Measurements from ENCODE around the gene MAP1LC3B2. TPM values are rescaled to one million over a fixed set of nuclear protein-coding genes. Genes with fewer than 3 reads are reported as not detected.

MAP1LC3B2 gene
- total RNA-seq, 1 donor from 2014 or later, result 0.86 TPM

DNA sequence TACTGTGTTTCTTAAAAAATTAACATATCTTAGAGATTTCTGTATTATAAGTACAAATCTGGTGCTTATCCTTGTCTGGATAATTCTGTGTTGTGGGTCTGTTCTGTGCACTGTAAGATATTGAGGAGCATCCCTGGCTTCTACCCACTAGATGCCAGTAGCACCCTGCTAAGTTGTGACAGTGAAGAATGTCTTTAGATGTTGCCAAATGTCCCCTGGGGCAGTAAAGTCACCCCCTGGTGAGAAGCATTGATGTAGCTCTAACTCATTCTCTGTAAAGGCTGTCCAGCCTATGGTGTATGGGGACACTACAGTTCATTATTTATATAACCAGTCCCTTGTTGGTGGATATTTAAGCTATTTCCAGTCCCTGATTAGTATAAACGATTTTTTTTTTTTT lies 31.4 kb downstream of the MAP1LC3B2 start:
- no peak overlapping the region for H3K4me3 Mint-ChIP-seq (ENCODE audit: low read depth)
- H3K36me3 Mint-ChIP-seq (ENCODE audit: insufficient read depth), result no peaks in the 10 kb centered on the region

DNA sequence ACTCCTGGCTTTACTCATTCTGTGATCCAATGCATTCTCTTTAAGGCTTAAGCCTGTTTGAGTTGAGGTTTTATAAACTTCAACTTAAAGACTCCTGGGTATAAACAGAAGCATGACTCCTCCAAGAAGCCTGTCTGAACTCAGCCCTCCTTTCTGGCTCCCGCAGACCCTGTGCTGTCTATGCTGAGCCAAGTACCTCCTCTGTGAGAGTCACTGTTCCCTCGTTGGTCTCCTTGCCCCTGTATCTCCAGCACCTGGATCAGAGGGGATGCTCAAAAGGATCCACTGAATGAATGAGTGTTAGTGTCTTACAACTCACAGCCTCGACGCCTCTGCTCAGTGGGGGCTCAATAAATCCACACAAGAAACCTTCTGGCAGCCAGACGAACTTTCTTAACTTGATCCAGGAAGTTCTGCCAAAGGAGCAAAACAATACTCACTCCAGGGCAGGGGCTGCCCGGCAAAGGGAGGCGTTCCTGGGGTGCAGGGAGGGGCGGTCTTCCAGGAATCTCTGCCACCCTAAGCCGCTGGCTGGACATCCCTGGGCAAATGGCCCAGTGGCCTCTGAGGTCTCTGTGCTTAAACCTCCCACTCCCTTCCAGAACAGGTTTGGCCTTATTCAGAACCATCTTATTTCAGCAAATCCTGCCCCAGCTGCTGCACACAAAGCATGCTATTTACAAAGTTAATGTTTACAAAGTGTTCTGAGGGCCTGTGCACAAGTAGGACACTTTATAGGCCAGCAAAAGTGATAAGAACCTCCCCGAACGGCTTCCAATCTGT lies 32.9 kb downstream of the MAP1LC3B2 start:
- no peak for TF ChIP-seq CTCF (IDR thresholded peaks at IDR 0.05; ENCODE audit: unreplicated experiment)
- Mint-ChIP-seq H3K27ac (peak overlapping the region; percentile 26), H3K4me3 (ENCODE audit: low read depth) (no peak overlapping the region), H3K36me3 (ENCODE audit: insufficient read depth) (no peaks in the 10 kb centered on the region), H3K9me3 (ENCODE audit: low read depth) (no peaks in the 10 kb centered on the region), H3K4me1 (ENCODE audit: low read depth) (peaks cover 17% of the 10 kb centered on the region), H3K27me3 (no peaks in the 10 kb centered on the region)
- no peak for DNase-seq (ENCODE audit: low spot score, unreplicated experiment)

More for the DNA sequence above, 31.4 kb downstream of the MAP1LC3B2 start:
- Mint-ChIP-seq H3K27me3 (no peaks in the 10 kb centered on the region), H3K9me3 (ENCODE audit: low read depth) (no peaks in the 10 kb centered on the region), H3K27ac (no peak overlapping the region), H3K4me1 (ENCODE audit: low read depth) (peaks cover 17% of the 10 kb centered on the region)
- no peak for DNase-seq (ENCODE audit: low spot score, unreplicated experiment)
- no peak for TF ChIP-seq CTCF (IDR thresholded peaks at IDR 0.05; ENCODE audit: unreplicated experiment)

GRCh38 chr12:116592731-116593130 lies 33.5 kb downstream of the MAP1LC3B2 start:
- H3K4me3 Mint-ChIP-seq (ENCODE audit: low read depth), result no peak overlapping the region
- DNase-seq (ENCODE audit: low spot score, unreplicated experiment), result no peak
- H3K27ac Mint-ChIP-seq, result peak overlapping the region; percentile 26
- H3K9me3 Mint-ChIP-seq (ENCODE audit: low read depth), result no peaks in the 10 kb centered on the region
- H3K36me3 Mint-ChIP-seq (ENCODE audit: insufficient read depth), result no peaks in the 10 kb centered on the region
- no peak for TF ChIP-seq CTCF (IDR thresholded peaks at IDR 0.05; ENCODE audit: unreplicated experiment)
- H3K4me1 Mint-ChIP-seq (ENCODE audit: low read depth), result peaks cover 12% of the 10 kb centered on the region
- H3K27me3 Mint-ChIP-seq, result no peaks in the 10 kb centered on the region

DNA sequence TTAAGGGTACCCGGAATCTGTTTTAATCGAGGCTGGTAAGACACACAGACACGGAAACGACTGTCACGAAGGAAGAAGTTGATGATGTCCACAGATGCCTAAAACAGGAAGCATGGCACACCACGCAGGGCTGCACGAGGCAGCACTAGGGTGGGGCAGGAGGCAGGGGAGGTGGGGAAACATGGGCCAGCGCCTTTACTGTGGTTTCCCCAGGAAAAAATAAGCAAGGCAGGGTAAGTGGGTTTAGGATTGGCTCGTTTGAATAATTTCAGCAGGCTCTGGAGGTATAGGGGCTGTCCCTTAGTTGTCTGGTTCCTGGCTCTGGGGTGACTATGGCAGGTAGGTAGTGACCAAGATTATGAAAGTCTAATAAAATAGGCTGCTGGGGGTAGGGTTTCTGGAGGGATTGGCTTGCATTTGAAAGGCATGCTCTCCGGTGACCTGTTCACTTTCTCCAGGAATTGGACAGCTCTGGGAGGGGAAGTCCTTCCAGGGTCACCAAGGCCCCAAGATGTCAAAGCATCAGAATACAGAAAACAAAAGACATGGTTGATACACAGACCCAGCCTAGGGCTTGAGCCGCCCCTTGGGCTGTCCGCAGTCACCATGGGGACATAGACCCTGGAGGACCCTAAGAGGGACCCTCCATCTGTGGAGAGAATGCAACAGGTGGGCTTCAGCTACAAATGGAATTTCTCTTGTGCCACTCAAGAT lies 35.3 kb downstream of the MAP1LC3B2 start:
- no peak overlapping the region for H3K27ac Mint-ChIP-seq
- H3K4me1 Mint-ChIP-seq (ENCODE audit: low read depth), result peaks cover 28% of the 10 kb centered on the region
- H3K27me3 Mint-ChIP-seq, result no peaks in the 10 kb centered on the region
- no peaks in the 10 kb centered on the region for H3K9me3 Mint-ChIP-seq (ENCODE audit: low read depth)
- H3K36me3 Mint-ChIP-seq (ENCODE audit: insufficient read depth), result no peaks in the 10 kb centered on the region
- DNase-seq (ENCODE audit: low spot score, unreplicated experiment), result no peak
- no peak for TF ChIP-seq CTCF (IDR thresholded peaks at IDR 0.05; ENCODE audit: unreplicated experiment)
- no peak overlapping the region for H3K4me3 Mint-ChIP-seq (ENCODE audit: low read depth)

DNA sequence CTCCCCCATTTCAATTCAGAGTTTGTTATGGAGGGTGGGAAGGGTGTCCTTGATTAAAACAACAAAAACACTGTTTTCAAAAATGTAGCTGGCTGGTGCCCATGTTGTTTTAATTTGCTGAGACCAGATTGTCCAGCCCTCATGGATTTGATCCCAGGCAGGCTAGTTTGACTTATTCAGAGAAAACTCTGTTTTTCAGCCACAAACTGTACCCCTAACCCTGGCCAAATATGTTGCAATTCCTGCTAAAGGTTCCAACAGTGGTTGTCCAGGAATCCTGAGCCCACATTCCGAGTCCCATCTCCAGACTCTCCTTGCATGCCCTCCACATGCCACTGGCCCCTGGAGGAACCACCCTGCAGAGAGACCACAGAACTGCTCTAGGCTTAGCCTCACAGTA lies 36.0 kb downstream of the MAP1LC3B2 start:
- Mint-ChIP-seq H3K9me3 (ENCODE audit: low read depth) (no peaks in the 10 kb centered on the region), H3K27ac (no peak overlapping the region), H3K4me3 (ENCODE audit: low read depth) (no peak overlapping the region), H3K27me3 (no peaks in the 10 kb centered on the region), H3K36me3 (ENCODE audit: insufficient read depth) (no peaks in the 10 kb centered on the region), H3K4me1 (ENCODE audit: low read depth) (peaks cover 31% of the 10 kb centered on the region)
- TF ChIP-seq CTCF (IDR thresholded peaks at IDR 0.05; ENCODE audit: unreplicated experiment), result no peak
- no peak for DNase-seq (ENCODE audit: low spot score, unreplicated experiment)

All from progenitor cell of endocrine pancreas (in vitro differentiated cells).